HepG2 (cell line): ENCODE measurements around the gene JPT2. TPM values are rescaled to one million over a fixed set of nuclear protein-coding genes. Genes with fewer than 3 reads are reported as not detected.

Experiments
- CREB3 ChIP-seq: sonication (generic); formaldehyde crosslinking; IDR thresholded peaks from 2 replicates; pipeline ENCODE4 v1.5.0; 2020; ENCODE audit warnings: missing genetic modification reagents
- DZIP1 ChIP-seq: sonication (generic); formaldehyde crosslinking; IDR thresholded peaks from 2 replicates; pipeline ENCODE4 v1.5.0; 2020; ENCODE audit warnings: mild to moderate bottlenecking, missing genetic modification reagents
- GMEB1 ChIP-seq: sonication (generic); formaldehyde crosslinking; IDR thresholded peaks from 2 replicates; pipeline ENCODE4 v1.5.1; 2020; ENCODE audit warnings: missing genetic modification reagents, mild to moderate bottlenecking, borderline replicate concordance
- HMGXB4 ChIP-seq, 2 experiments: sonication (generic) in 1 of 2; formaldehyde crosslinking in 1 of 2; IDR thresholded peaks; 2 replicates each; pipeline versions ENCODE4 v1.4.0 to v1.6.1; 2018 to 2020; ENCODE audit warnings: missing genetic modification reagents in 2 of 2, borderline replicate concordance in 1 of 2, low read depth in 1 of 2, mild to moderate bottlenecking in 1 of 2, missing biosample characterization in 1 of 2
- HNRNPH1 ChIP-seq: fragments of 200-400 bp; formaldehyde crosslinking; optimal IDR thresholded peaks from 2 replicates; pipeline ENCODE3; 2017; ENCODE audit warnings: mild to moderate bottlenecking, low read depth, low read length
- NRL ChIP-seq: sonication (generic); formaldehyde crosslinking; IDR thresholded peaks from 2 replicates; pipeline ENCODE4 v1.5.0; 2020; ENCODE audit warnings: missing genetic modification reagents, mild to moderate bottlenecking, moderate library complexity, borderline replicate concordance
- POLR2AphosphoS2 ChIP-seq: IDR thresholded peaks from 2 replicates; pipeline ENCODE4 v1.6.1; 2011; ENCODE audit warnings: low read depth, low read length, improper control_type of control experiment
- RCOR2 ChIP-seq: IDR thresholded peaks from 2 replicates; pipeline ENCODE4 v1.6.1; 2016; ENCODE audit warnings: missing biosample characterization, missing genetic modification reagents
- SNAPC5 ChIP-seq: sonication (generic); formaldehyde crosslinking; IDR thresholded peaks from 2 replicates; pipeline ENCODE4 v1.8.1; 2023; ENCODE audit warnings: mild to moderate bottlenecking, missing genetic modification reagents, borderline replicate concordance
- SP2 ChIP-seq: sonication (generic); formaldehyde crosslinking; IDR thresholded peaks from 2 replicates; pipeline ENCODE4 v1.5.1; 2020; ENCODE audit warnings: mild to moderate bottlenecking, missing genetic modification reagents
- SRSF4 ChIP-seq: fragments of 200-400 bp; formaldehyde crosslinking; IDR thresholded peaks from one replicate; pipeline ENCODE4 v1.6.1; 2018; ENCODE audit warnings: mild to moderate bottlenecking, low read depth, low read length, moderate library complexity; ENCODE audit not compliant: poor library complexity, severe bottlenecking
- ZBTB37 ChIP-seq: sonication (generic); formaldehyde crosslinking; IDR thresholded peaks from 2 replicates; pipeline ENCODE4 v1.4.0; 2020; ENCODE audit warnings: mild to moderate bottlenecking, missing genetic modification reagents
- ZNF263 ChIP-seq: sonication (generic); formaldehyde crosslinking; IDR thresholded peaks from 2 replicates; pipeline ENCODE4 v1.4.0; 2020; ENCODE audit warnings: missing genetic modification reagents
- ZNF276 ChIP-seq: sonication (generic); formaldehyde crosslinking; IDR thresholded peaks from 2 replicates; pipeline ENCODE4 v1.4.0; 2020; ENCODE audit warnings: mild to moderate bottlenecking, low read depth, missing genetic modification reagents
- ZNF552 ChIP-seq: sonication (generic); formaldehyde crosslinking; IDR thresholded peaks from 2 replicates; pipeline ENCODE4 v1.9.0; 2022; ENCODE audit warnings: missing genetic modification reagents, mild to moderate bottlenecking, borderline replicate concordance
- ZNF558 ChIP-seq: sonication (generic); formaldehyde crosslinking; IDR thresholded peaks from 2 replicates; pipeline ENCODE4 v1.9.0; 2022; ENCODE audit warnings: mild to moderate bottlenecking, missing genetic modification reagents, borderline replicate concordance
- polyA plus RNA-seq, 8 experiments: library from polyadenylated mRNA; depleted of rRNA in 3 of 8; stranded (reverse) in 7 of 8; unstranded in 1 of 8; fragments of >200 nt; fragmentation: Illumina TruSeq in 4 of 8; extraction: Trizol in 4 of 8; gene quantifications; 2 replicates each; pipeline versions ENCODE4 v1.2.1 to v1.2.3, GENCODE V29; 2011 to 2016; ENCODE audit warnings: low read depth in 4 of 8, missing spikeins in 1 of 8, mixed read lengths in 1 of 8; ENCODE audit not compliant: insufficient read depth in 1 of 8
- total RNA-seq, 5 experiments: library from RNA; depleted of rRNA; stranded (reverse); fragments of >200 nt; fragmentation: Illumina TruSeq; extraction: Trizol; gene quantifications; 2 replicates each; pipeline ENCODE4 v1.2.3, GENCODE V29; 2016; ENCODE audit warnings: low read depth in 1 of 5

The JPT2 gene
- total and polyA plus RNA-seq, 2 of the 13 experiments (the other 11 are each of a cell fraction or from before 2014, with no cell fraction given): 53.5 to 89.4 TPM

GRCh38 chr16:1705688-1706385 is 27.8 kb downstream of the JPT2 start, which contains the start of gene MAPK8IP3 (continued):
- peak; percentile 87 to 93 for TF ChIP-seq HMGXB4 (CRISPR knock-in tag; IDR thresholded peaks at IDR 0.05; ENCODE audit: borderline replicate concordance in 1 of 2, low read depth in 1 of 2)
- TF ChIP-seq DZIP1 (CRISPR knock-in tag): no peak; the same call in 1 of the 2 replicates
- 0 out of 2 replicates have a peak, but pooled peaks have one; percentile 41 for TF ChIP-seq ZNF552 (CRISPR knock-in tag)
- peak; percentile 87; the same call in 1 of the 2 replicates for TF ChIP-seq CREB3 (CRISPR knock-in tag)
- TF ChIP-seq SNAPC5: no peak
- no peak; the same call in 1 of the 2 replicates for TF ChIP-seq POLR2AphosphoS2
- peak; percentile 17; the same call in 1 of the 2 replicates for TF ChIP-seq NRL (CRISPR knock-in tag)
- peak; percentile 68; the same call in 1 of the 2 replicates for TF ChIP-seq GMEB1 (CRISPR knock-in tag)
- TF ChIP-seq SRSF4: no peak
- 0 out of 2 replicates have a peak, but pooled peaks have one; percentile 38 for TF ChIP-seq ZNF263 (CRISPR knock-in tag)
- no peak for TF ChIP-seq ZNF276 (CRISPR knock-in tag)
- TF ChIP-seq RCOR2 (CRISPR knock-in tag): no peak
- TF ChIP-seq HNRNPH1: peak; percentile 59
- peak; percentile 78; the same call in 1 of the 2 replicates for TF ChIP-seq ZNF558
- no peak for TF ChIP-seq ZBTB37 (CRISPR knock-in tag)
- TF ChIP-seq SP2: peak; percentile 95
